Activated CD4-positive, alpha-beta T cell treated with anti-CD3 and anti-CD28 coated beads for 4 hours (primary cell): ENCODE data around the gene UCHL1.
"Not testable (repeated sequence)": the region's sequence is repeated elsewhere in the genome, so short reads cannot be mapped to it uniquely, and the experiment has no call there.

ENCODE experiments used
- DNase-seq, 2 donors: peaks; one replicate each; pipeline ENCODE4 v3.0.0-alpha.2; 2020

Gene UCHL1

GRCh38 chr4:41241919-41242318 is 14.8 kb upstream of the UCHL1 start:
- no peak for DNase-seq

GRCh38 chr4:41245983-41246382 is 10.7 kb upstream of the UCHL1 start:
- no peak for DNase-seq

DNA sequence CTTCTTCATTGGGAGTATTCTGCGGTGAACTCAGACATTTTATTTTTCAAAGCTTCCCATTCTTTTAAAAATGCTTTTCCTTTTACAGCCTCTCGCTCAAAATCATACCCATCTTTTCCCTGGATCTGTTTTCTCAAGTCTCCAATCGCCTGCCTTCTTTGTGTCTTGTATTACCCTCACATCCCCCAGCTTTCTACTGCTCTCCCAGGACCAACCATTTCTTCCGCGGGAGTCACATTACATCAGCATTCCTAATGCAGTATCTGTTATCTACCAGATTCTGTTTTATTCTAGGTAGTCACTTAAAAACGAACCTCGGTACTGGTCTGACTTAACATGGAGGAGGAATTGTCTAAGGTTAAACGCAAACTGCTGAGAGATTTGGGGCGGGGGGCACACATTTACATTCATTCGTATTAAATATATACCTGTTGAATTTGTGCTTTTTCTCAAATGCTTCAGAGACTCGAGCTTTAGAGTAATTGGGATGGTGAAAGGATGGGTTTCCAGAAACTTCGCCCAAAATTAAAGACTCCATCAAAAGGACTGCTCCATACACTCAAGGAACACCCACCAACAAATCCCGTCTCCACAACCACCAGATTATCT is 493 bp upstream of the UCHL1 start:
- no peak for DNase-seq

- DNase-seq, result peak in 1 of 2 donors; percentile 16
Observed at GRCh38 chr4:41257257-41257901, 651 bp downstream of the UCHL1 start.

DNA sequence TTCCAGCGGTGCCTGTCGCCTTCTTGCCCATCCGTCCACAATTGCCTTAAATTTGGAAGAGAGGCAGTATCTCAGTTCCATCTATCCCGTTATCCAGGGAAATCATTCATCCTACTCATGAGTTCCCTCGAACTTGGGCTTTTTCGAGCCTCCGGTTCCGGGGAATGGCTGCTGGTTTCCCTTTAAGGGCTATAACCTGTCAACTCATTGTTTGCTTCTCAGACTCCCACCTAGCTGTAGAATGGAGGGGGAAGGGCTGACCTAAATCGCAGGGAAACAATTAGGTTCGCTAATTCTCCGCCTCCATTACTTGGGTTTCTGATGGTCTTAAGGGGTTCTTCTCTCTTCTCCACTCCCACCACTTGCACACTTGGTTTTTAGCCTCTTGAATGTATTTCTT is 1.2 kb downstream of the UCHL1 start:
- no peak for DNase-seq

DNA sequence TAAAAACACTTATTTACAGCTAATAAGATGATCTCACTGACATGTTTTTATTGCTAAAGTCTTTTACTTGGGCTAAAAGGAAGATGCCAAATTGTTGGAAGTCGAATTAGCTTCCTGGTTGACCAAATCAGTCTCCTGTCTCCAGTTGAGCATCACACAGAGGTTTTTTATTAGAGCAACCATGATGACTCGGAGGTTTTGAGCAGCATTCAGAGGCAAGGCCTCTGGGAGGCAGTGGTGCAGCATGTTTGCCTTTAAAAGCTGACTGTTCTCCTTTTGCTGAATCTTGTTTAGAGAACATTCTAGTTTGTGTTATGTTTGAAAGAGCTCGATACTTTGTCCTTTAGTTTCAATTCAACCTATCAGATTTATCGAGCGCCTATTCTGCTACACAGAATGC is 2.1 kb downstream of the UCHL1 start:
- no peak for DNase-seq

DNA sequence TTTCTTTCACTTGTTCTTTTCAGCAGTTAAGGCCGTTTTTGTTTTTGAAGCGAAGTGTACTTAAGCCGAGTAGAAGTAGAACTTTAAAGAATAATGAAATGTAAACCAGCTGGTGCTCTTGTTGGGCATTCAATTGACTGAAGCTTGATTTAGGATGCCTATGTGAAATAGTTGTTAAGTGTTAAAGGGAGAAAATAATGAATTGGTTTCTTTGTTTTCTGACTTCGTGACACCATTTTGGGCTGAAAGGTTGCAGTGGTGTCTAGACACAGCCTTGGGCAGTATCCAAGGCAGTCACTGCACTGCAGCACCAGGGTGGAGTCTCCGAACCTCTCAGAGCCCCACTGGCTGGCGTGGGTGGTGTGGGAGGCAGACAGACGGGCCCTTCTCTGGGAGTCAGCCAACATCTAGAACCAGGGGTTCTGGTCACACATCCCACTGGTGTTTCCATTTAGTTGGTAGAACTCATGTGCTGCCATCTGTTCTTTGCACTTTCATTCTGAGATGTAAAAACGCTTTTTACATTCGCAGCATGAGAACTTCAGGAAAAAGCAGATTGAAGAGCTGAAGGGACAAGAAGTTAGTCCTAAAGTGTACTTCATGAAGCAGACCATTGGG is 3.5 kb downstream of the UCHL1 start:
- no peak for DNase-seq

DNA sequence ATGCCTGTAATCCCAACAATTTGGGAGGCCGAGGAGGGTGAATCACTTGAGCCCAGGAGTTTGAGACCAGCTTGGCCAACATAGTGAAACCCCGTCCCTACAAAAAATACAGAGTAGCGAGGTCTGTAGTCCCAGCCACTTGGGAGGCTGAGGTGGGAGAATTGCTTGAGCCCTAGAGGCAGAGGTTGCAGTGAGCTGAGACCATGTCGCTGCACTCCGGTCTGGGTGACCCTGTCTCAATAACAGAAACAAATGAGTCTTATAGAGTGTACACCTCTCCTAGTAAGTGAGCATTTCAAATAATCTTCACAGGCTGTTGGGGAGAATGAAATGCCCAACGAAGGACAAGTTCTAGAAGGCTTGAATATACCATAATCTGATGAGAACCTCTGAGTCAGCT is 5.5 kb downstream of the UCHL1 start:
- no peak for DNase-seq

GRCh38 chr4:41264212-41264611 is 7.5 kb downstream of the UCHL1 start:
- no peak for DNase-seq

GRCh38 chr4:41267997-41268396 is 11.3 kb downstream of the UCHL1 start:
- no peak for DNase-seq

DNA sequence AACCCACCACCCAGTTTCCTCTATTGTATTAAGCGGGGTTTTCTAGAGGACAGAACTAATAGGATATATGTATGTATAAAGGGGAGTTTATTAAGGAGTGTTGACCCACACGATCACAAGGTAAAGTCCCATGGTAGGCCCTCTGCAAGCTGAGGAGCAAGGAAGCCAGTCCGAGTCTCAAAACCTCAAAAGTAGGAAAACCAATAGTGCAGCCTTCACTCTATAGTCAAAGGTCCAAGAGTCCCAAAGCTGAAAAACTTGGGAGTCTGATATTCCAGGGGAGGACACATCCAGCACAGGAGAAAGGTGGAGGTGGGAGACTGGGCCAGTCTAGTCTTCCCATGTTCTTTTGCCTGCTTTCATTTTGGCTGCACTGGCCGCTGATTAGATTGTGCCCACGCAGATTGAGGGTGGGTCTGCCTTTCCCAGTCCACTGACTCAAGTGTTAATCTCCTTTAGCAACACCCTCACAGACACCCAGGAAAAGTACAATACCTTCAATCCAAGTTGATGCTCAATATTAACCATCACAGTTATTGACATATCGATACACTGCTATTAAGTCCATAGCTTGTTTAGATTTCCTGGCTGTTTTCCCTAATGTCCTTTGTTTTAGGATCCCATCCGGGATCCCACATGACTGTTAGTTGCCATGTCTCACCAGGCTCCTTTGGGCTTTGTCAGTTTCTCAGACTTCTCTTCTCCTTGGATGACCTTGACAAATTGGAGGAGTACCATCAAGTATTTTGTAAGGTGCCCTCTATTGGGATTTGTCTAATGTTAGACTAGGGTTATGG is 12.2 kb downstream of the UCHL1 start:
- DNase-seq, result no peak

GRCh38 chr4:41269682-41270081 is 13.0 kb downstream of the UCHL1 start:
- no peak for DNase-seq

DNA sequence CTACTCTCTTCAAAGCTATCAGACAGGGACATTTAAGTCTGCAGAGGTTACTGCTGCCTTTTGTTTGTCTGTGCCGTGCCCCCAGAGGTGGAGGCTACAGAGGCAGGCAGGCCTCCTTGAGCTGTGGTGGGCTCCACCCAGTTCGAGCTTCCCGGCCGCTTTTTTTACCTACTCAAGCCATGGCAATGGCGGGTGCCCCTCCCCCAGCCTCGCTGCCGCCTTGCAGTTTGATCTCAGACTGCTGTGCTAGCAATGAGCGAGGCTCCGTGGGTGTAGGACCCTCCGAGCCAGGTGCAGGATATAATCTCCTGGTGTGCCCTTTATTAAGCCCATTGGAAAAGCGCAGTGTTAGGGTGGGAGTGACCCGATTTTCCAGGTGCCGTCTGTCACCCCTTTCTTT is 19.2 kb downstream of the UCHL1 start:
- not testable (repeated sequence) for DNase-seq

GRCh38 chr4:41280010-41280409 is 23.3 kb downstream of the UCHL1 start:
- DNase-seq, result no peak

DNA sequence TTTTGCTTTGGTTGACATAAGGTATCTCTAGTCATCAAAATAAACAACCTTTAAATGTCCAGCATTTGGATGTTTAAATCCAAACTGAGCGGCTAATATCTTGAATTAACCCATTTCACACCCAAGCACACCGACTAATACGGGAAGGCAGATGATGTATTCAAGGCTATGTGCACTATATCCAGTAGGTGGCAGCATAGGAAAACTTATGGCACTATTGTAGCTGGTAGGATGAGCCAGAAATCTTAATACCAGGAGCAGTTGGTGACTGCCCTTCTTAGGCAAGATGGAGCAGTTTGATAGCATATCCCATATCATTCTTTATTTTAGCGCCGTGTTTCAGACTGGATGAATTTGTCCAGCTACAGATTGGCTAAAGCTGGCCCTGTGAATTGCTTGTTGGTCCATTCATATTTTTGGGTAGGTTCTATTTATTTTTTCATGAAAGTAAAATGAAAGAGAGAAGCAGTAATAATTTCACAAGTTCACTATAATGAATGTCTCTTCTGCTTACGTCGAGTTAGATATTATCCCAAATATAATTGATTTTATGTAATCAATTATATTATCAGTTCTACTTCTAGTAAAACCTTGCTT is 24.4 kb downstream of the UCHL1 start:
- DNase-seq, result peak in 1 of 2 donors; percentile 29

DNA sequence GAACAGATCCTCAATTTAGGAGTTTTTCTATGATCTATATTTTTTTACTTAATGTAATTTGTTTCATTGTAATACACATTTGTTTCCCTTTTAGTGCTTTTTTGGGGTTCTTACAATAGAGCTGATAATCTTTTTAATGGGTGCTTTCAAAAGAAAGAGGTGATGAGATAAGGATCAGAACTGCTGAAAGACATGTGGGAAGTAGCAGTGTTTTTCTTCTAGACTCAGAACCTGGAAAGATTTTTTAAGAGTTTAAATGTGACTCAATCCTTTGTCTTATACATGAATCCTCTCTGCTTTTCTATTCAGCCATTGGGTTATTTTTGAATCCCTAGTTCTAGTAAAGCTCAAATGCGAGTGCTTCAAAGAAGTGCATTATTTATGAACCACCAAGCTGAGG is 25.6 kb downstream of the UCHL1 start:
- no peak for DNase-seq

GRCh38 chr4:41285202-41285863 is 28.6 kb downstream of the UCHL1 start:
- no peak for DNase-seq

- no peak for DNase-seq
Observed at GRCh38 chr4:41285864-41286235, 29.1 kb downstream of the UCHL1 start.

- no peak for DNase-seq
Observed at GRCh38 chr4:41287005-41287404, 30.3 kb downstream of the UCHL1 start.

DNA sequence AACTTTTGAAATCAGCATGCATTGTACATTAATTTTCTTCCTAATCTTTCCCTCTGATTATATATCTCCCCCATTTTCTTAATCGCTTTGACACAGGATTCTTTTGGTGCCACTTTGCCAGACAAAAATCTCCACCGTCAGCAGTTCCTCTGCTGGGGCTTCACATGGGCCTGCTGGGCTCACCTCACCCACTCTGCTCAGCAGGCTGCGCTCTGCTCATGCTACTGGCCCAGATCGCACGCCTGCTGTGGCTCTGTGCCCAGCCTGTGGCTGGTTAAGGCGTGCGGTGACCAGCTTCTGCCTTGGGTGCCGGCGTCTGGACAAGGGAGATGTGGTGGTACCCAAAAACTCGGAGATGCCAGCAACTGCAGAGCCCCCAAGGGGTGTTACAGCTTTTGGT is 31.1 kb downstream of the UCHL1 start:
- DNase-seq, result no peak

DNA sequence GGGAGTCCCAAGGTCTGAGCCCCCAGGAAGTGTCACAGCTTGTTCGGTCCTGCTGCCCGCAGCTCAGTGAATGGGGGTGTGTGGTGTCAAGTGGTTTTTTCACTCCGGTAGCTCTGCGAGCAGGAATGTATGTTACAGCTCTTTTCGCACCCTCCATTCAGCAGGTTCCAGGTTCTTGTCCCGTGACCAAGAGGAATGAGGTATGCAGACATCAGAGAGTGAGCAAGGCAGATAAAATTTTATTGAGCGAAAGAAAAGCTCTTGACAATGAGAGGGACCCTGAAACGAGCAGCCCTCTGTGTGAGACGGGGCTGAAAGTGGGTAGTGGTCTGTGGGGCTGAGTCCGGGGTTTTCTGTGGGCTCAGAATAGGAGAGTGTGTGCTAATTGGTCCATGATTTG is 31.5 kb downstream of the UCHL1 start:
- no peak for DNase-seq

GRCh38 chr4:41290479-41290878 is 33.8 kb downstream of the UCHL1 start:
- no peak for DNase-seq
